ENCODE results near the gene ABHD6. TPM values are rescaled to one million over a fixed set of nuclear protein-coding genes. Genes with fewer than 3 reads are reported as not detected.
"Not testable (repeated sequence)": the region's sequence is repeated elsewhere in the genome, so short reads cannot be mapped to it uniquely, and the experiment has no call there.

ABHD6 gene
- total RNA-seq, 1 donor from 2014 or later: 22.3 TPM

- DNase-seq (ENCODE audit: low spot score): no peak
These were observed 3.9 kb downstream of the ABHD6 start for GRCh38 chr3:58241306-58242044.

DNA sequence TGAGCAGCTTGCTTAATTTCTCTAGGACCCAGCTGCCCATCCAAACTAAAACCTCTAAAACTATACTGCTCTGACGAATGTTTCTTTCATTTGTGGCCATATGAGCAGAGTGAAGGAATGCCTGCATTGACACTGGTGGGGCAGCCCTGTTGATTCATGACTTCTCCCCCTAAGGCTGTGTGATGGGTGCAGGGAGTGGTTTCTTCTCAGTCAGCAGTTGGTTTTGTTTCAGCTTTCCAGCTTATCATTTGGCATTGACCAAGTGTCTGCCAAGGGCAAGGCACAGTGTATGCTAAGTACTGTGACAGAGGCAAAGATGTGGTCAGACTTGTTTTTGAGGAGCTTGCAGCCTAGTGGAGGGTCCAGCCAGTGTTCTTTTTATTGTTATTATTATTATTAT, 4.7 kb downstream of the ABHD6 start:
- DNase-seq (ENCODE audit: low spot score): no peak

GRCh38 chr3:58242860-58243259, 5.3 kb downstream of the ABHD6 start:
- DNase-seq (ENCODE audit: low spot score): not testable (repeated sequence)

- no peak for DNase-seq (ENCODE audit: low spot score)
These were observed 6.5 kb downstream of the ABHD6 start for GRCh38 chr3:58243976-58244585.

DNA sequence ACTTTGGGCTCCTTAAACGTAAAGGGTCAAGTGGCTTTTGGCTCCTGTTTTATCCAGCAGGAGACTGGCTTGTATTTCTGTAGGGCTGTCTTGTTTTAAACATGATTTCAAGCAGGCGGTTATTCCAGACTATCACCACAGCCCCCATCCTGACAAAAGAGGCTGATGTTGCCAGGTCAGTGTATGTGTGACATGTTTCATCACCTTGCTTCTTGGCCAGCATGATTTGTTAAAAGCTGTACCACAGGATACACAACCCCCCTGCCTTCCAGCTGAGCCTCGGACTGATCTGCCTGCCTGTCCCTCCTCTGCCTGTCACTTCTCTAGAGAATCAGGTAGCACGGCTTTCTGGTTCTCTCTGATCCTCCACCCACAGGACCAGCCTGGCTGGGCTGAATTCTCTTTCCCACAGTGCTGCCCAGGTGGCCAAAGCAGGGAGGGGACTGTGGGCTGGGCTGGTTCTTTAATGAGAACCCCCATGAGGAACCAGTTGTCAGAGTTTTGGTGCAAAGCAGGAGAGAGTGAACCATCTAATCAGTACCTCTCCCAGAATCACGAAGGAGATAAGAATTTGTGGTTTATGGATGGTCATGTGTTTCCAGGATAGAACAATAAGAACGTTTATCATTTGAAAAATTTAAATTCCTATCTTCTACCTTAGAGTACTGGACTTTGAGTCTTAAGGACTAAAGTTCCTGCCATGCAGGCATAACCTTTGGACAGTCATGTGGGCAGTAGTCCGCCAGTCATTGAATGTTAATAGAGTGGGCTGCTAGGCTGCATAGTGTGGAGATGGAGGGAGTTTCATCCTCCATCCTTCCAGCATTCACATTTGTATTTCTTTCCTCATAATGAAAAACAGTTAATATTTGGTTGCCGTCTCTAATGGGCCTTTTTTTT, 8.8 kb downstream of the ABHD6 start:
- DNase-seq (ENCODE audit: low spot score): no peak

GRCh38 chr3:58249358-58250092, 11.9 kb downstream of the ABHD6 start:
- no peak for DNase-seq (ENCODE audit: low spot score)

DNA sequence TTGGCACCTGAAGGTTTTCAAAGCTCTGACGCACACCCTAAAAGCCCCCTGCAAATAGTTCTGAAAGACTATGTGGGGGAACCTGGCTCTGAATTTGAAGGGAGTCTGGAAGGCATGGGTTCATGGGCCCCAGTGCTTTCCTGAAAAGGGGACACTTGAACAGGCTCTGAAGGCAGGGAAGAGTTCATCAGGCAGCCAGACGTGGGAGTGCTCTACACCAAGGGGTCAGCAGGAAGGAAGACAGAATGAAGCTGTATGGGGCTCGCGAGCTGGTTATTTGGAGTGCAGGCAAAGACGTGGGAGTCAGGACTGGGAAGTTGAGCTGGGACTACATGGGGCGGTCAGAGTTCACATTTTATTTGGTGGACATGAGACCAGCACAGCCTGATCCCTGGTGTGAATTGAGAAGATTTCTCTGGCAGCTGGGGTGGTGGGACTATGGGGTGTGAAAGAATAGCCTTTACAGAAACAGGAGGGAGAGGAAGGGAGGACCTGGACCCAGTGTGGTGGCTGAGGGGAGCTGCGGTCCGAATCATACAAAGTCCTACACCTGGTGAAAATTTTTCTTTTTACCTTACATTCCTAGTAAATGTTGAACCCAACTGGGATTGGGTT, 12.6 kb downstream of the ABHD6 start:
- DNase-seq (ENCODE audit: low spot score): no peak

- DNase-seq (ENCODE audit: low spot score): no peak
These were observed 14.0 kb downstream of the ABHD6 start for GRCh38 chr3:58251631-58252035.

GRCh38 chr3:58254144-58254543, 16.6 kb downstream of the ABHD6 start:
- DNase-seq (ENCODE audit: low spot score): no peak

DNA sequence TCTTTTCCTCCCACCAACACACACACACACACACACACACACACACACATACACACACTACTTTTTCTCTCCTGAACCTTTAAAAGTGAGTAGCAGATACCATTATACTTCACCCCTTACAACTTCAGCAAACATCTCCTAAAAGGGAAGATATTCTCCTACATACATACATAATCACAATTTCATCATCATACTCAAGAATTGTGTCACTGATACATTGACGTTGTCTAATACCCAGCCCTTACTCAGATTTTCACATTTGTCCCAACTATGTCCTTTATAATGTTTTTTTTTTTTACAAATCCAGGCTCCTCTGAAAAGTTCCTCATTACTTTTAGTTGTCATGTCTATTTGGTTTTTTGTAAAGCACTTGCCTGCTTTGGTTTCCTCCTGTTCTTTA, 18.5 kb downstream of the ABHD6 start:
- DNase-seq (ENCODE audit: low spot score): no peak

DNA sequence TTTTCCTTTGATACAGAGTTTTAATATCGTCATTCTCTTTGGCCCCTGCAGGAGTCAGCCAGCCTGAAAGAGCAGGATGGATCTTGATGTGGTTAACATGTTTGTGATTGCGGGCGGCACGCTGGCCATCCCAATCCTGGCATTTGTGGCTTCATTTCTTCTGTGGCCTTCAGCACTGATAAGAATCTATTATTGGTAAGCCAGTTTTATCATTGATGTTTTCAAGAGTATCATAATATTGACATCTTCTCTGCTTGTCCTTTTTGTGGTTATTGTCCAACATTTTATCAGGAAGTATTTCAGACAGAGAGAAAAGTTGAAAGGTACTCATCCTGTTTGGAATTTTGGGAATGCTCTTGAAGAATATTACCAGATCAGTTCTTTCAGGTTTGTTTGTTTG, 18.9 kb downstream of the ABHD6 start:
- DNase-seq (ENCODE audit: low spot score): no peak

DNA sequence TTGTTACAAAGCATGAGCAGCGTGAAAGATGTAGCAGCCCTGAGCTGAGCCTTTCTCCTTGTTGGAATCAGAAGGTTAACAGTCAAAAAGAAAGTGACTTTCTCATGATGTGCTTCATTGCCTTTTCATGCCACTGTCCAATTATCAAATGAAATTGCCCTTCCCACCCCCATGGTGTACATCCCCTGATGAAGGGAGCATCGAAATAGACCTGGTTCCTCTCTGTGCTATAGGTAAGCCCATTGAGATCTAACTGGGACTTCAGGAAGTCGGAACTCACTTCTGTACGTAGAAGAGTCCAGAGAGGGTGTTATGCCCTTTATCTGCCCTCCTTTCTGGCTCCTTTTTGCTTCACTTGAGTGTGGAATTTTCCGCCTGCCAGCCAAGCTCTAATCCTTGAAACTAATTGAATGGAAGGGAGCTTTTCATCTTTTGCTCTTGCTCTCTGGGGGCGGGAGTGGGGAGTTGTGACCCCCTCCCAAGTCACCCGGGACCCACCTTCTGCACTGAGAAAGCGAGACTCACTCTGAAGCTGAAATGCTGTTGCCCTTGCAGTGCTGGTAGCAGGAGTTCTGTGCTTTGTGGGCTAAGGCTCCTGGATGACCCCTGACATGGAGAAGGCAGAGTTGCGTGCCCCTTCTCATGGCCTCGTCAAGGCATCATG, 20.9 kb downstream of the ABHD6 start:
- DNase-seq (ENCODE audit: low spot score): no peak

DNA sequence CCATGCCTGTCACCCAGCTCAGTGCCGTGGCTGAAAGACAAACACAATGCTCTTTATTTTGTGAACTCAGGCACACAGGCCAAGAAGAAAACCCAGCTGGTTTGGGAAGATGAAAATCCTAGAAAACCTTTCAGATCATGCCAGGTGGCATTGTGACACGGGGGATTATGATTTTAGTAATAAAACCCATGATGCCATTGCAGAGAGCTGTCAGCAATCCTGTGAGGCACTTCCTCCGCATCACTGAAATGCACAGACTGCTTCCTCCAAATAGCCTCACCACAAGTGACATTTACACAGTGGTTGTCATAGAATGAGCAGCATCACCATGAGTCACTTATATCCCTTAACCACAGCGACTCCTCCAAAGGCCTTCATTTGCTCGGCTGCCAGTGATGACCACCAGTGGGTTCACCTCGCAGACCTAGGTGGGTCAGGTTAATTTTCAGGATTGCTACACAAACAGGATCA, 22.7 kb downstream of the ABHD6 start:
- DNase-seq (ENCODE audit: low spot score): no peak

DNA sequence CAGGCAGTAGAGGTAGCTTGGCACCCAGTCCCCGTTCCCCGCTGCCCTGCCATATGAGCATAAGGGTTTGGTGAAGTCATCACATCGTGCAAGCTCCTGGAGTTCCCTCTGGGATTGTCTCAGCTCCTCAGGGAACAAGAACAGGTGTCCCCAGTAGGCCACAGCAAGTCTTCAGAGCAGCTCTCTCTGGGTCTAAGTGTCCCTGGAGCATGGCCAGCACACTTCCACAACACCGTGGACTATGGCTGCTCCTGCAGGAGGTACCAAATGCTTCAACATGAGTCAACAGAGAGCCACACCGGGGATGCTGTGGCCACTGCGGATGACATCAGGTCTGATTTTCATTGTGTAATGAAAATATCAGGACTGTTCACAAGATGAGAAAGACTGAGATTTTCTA, 23.1 kb downstream of the ABHD6 start:
- no peak for DNase-seq (ENCODE audit: low spot score)

- no peak for DNase-seq (ENCODE audit: low spot score)
These were observed 24.5 kb downstream of the ABHD6 start for GRCh38 chr3:58261954-58262666.

DNA sequence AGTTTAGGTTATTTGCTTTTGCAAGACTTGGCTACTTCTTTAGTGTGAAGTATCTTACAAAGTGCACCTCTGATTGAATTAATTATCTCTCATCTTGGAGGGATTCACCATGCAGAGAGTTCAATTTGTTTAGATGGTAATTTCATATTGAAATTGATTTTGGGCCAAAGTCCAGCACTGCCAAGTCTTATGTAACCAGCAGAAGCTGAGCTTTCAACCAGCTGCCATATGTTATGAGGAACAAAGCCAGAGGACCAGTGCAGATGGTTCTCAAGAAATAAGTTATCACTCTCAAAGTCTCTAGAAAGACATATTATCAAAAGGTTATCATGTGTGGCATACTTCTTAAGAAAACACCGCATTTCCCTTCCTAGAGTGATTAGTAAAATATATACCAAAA, 29.0 kb downstream of the ABHD6 start:
- no peak for DNase-seq (ENCODE audit: low spot score)

DNA sequence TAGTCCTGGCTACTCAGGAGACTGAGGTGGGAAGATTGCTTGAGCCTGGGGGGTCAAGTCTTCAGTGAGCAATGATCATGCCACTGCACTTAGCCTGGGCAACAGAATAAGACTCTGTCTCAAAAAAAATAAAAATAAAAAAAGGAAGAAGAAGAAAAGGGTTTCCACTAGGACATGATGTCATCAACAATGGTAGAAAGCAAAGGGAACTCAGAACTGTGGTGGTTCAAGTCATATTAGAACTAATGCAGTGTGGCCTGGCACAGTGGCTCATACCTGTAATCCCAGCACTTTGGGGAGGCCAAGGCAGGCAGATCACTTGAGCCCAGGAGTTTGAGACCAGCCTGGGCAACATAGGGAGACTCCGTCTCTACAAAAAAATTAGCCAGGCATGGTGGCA, 30.0 kb downstream of the ABHD6 start:
- DNase-seq (ENCODE audit: low spot score): not testable (repeated sequence)

- DNase-seq (ENCODE audit: low spot score): no peak
These were observed 31.8 kb downstream of the ABHD6 start for GRCh38 chr3:58269356-58269755.

- no peak for DNase-seq (ENCODE audit: low spot score)
These were observed 32.9 kb downstream of the ABHD6 start for GRCh38 chr3:58270485-58270884.
